ENCODE data around the gene SCML1.

DNA sequence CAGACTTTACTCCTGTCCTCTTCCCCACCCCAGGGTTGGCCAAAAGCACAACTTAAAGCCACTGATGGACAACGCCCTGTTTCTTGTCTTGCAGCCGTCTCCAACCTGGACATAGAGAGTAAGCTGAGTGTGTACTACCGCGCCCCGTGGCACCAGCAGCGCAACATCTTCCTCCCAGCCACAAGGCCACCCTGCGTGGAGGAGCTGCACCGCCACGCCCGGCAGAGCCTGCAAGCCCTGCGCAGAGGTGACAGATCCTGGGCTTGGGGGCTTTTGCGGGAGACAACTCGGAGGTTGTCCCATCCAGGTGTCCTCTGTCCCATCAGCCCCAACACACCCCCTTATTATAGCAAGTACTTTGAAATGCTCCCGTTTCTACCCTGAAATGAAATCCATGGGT, 49.6 kb upstream of the SCML1 start:
- TF ChIP-seq NKRF (conservative IDR thresholded peaks at IDR 0.05) (no peak), FOXK2 (IDR thresholded peaks at IDR 0.05) (no peak), POLR2A (IDR thresholded peaks at IDR 0.05; ENCODE audit: low read depth, low read length) (no peak), CTCF (IDR thresholded peaks at IDR 0.05 in 2 of 3, conservative IDR thresholded peaks at IDR 0.05 in 1 of 3; ENCODE audit: control insufficient read depth in 2 of 3, extremely low read depth in 1 of 3, insufficient read depth in 1 of 3, low read depth in 3 of 3, low read length in 3 of 3) (no peak), SP1 (IDR thresholded peaks at IDR 0.05; ENCODE audit: low read depth, low read length) (no peak), POLR2AphosphoS5 (IDR thresholded peaks at IDR 0.05; ENCODE audit: low read length) (no peak), JUND (IDR thresholded peaks at IDR 0.05; ENCODE audit: low read depth, low read length) (no peak), MYC (IDR thresholded peaks at IDR 0.05; ENCODE audit: insufficient read depth, insufficient read length, insufficient replicate concordance, low read length, severe bottlenecking) (no peak), EZH2 (IDR thresholded peaks at IDR 0.05; ENCODE audit: borderline replicate concordance, control insufficient read depth, low read depth, low read length) (no peak), ETV6 (conservative IDR thresholded peaks at IDR 0.05 in 1 of 2, IDR thresholded peaks at IDR 0.05 in 1 of 2; ENCODE audit: borderline replicate concordance in 1 of 2, low read depth in 1 of 2) (no peak), SMARCA5 (IDR thresholded peaks at IDR 0.05) (no peak), ATF3 (IDR thresholded peaks at IDR 0.05; ENCODE audit: borderline replicate concordance, extremely low read depth, low read depth, low read length) (no peak), SREBF1 (IDR thresholded peaks at IDR 0.05; ENCODE audit: low read length) (no peak), RAD21 (IDR thresholded peaks at IDR 0.05; ENCODE audit: insufficient read depth, low read depth, low read length) (no peak)
